Measurements from ENCODE around the gene PFKFB2.

The PFKFB2 gene

GRCh38 chr1:207058878-207059867 lies 6.1 kb downstream of the PFKFB2 start:
- no peak for DNase-seq (ENCODE audit: extremely low read depth, insufficient read length)
- no peaks in the 10 kb centered on the region for H3K27me3 ChIP-seq (replicated peaks; ENCODE audit: control insufficient read depth, insufficient read depth, low read length)
- TF ChIP-seq CTCF (IDR thresholded peaks at IDR 0.05; ENCODE audit: insufficient read depth, low read length, poor library complexity, severe bottlenecking): peak; percentile 13
- H3K36me3 ChIP-seq (ENCODE audit: control insufficient read depth, insufficient read depth, low read length): no peaks in the 10 kb centered on the region
- H3K4me3 ChIP-seq (replicated peaks; ENCODE audit: low read depth, low read length): no peak overlapping the region

GRCh38 chr1:207059881-207060280 lies 6.8 kb downstream of the PFKFB2 start:
- TF ChIP-seq CTCF (IDR thresholded peaks at IDR 0.05; ENCODE audit: insufficient read depth, low read length, poor library complexity, severe bottlenecking): no peak
- no peaks in the 10 kb centered on the region for H3K36me3 ChIP-seq (ENCODE audit: control insufficient read depth, insufficient read depth, low read length)
- no peak for DNase-seq (ENCODE audit: extremely low read depth, insufficient read length)

GRCh38 chr1:207060596-207060995 lies 7.5 kb downstream of the PFKFB2 start:
- TF ChIP-seq CTCF (IDR thresholded peaks at IDR 0.05; ENCODE audit: insufficient read depth, low read length, poor library complexity, severe bottlenecking): no peak
- no peaks in the 10 kb centered on the region for H3K36me3 ChIP-seq (ENCODE audit: control insufficient read depth, insufficient read depth, low read length)
- DNase-seq (ENCODE audit: extremely low read depth, insufficient read length): no peak
- H3K4me3 ChIP-seq (replicated peaks; ENCODE audit: low read depth, low read length): no peak overlapping the region
- H3K27me3 ChIP-seq (replicated peaks; ENCODE audit: control insufficient read depth, insufficient read depth, low read length): no peaks in the 10 kb centered on the region

More at GRCh38 chr1:207059881-207060280, 6.8 kb downstream of the PFKFB2 start:
- no peak overlapping the region for H3K4me3 ChIP-seq (replicated peaks; ENCODE audit: low read depth, low read length)
- H3K27me3 ChIP-seq (replicated peaks; ENCODE audit: control insufficient read depth, insufficient read depth, low read length): no peaks in the 10 kb centered on the region

GRCh38 chr1:207062058-207062457 lies 9.0 kb downstream of the PFKFB2 start:
- TF ChIP-seq CTCF (IDR thresholded peaks at IDR 0.05; ENCODE audit: insufficient read depth, low read length, poor library complexity, severe bottlenecking): no peak
- Histone ChIP-seq H3K36me3 (ENCODE audit: control insufficient read depth, insufficient read depth, low read length) (no peaks in the 10 kb centered on the region), H3K4me3 (replicated peaks; ENCODE audit: low read depth, low read length) (no peak overlapping the region), H3K27me3 (replicated peaks; ENCODE audit: control insufficient read depth, insufficient read depth, low read length) (no peaks in the 10 kb centered on the region)
- no peak for DNase-seq (ENCODE audit: extremely low read depth, insufficient read length)

- Histone ChIP-seq H3K27me3 (replicated peaks; ENCODE audit: control insufficient read depth, insufficient read depth, low read length) (no peaks in the 10 kb centered on the region), H3K4me3 (replicated peaks; ENCODE audit: low read depth, low read length) (no peak overlapping the region), H3K36me3 (ENCODE audit: control insufficient read depth, insufficient read depth, low read length) (no peaks in the 10 kb centered on the region)
- TF ChIP-seq CTCF (IDR thresholded peaks at IDR 0.05; ENCODE audit: insufficient read depth, low read length, poor library complexity, severe bottlenecking): no peak
- DNase-seq (ENCODE audit: extremely low read depth, insufficient read length): no peak
Observed at GRCh38 chr1:207063014-207063413, 9.9 kb downstream of the PFKFB2 start.

Measured in GM06990 (cell line).